ENCODE data around the gene CORO7.

The CORO7 gene

GRCh38 chr16:4385789-4386450, 30.5 kb downstream of the CORO7 start:
- no peak overlapping the region for H3K27ac ChIP-seq (replicated peaks; ENCODE audit: low read length)
- WGBS, 2 donors (ENCODE audit: extremely low coverage in 2 of 2, insufficient read length in 2 of 2, insufficient replicate concordance in 1 of 2): no CpG with 5 or more reads among the region's 11 CpGs
- no peak for DNase-seq (ENCODE audit: low spot score)

GRCh38 chr16:4385066-4385788, 31.2 kb downstream of the CORO7 start:
- Histone ChIP-seq H3K4ac (ENCODE audit: low read length) (peak overlapping the region; percentile 95), H2AFZ (ENCODE audit: low read length) (no peak overlapping the region), H2BK5ac (ENCODE audit: low read length) (peak overlapping the region; percentile 66), H3K9me3 (replicated peaks in 1 of 2; ENCODE audit: control insufficient read depth in 2 of 2, insufficient read depth in 1 of 2, low read depth in 1 of 2, low read length in 2 of 2) (no peaks in the 10 kb centered on the region), H2BK15ac (ENCODE audit: low read length) (peak overlapping the region; percentile 98), H3K27me3 (ENCODE audit: control insufficient read depth in 3 of 3, insufficient read depth in 3 of 3, low read depth in 1 of 3, low read length in 3 of 3) (no peaks in the 10 kb centered on the region), H3K27ac (replicated peaks; ENCODE audit: low read length) (no peak overlapping the region), H3K36me3 (replicated peaks in 1 of 2; ENCODE audit: control insufficient read depth in 2 of 2, insufficient read depth in 2 of 2, low read length in 2 of 2) (peaks cover 5 to 20% of the 10 kb centered on the region in 2 donors), H3K4me1 (ENCODE audit: control insufficient read depth in 2 of 2, insufficient read depth in 1 of 2, low read depth in 1 of 2, low read length in 2 of 2) (peaks cover 24 to 29% of the 10 kb centered on the region in 2 donors), H3K4me3 (ENCODE audit: low read length in 2 of 2) (no peak overlapping the region), H3K23ac (ENCODE audit: low read depth, low read length, poor library complexity) (peak overlapping the region; percentile 0), H3K18ac (ENCODE audit: low read length) (peak overlapping the region; percentile 38), H3K4me2 (ENCODE audit: insufficient read depth, low read length, poor library complexity, severe bottlenecking) (no peak overlapping the region), H2AK5ac (ENCODE audit: low read depth, low read length) (peak overlapping the region; percentile 41), H3K79me1 (ENCODE audit: low read depth, low read length) (peaks cover 14% of the 10 kb centered on the region), H4K8ac (ENCODE audit: low read depth, low read length) (no peak overlapping the region), H3K9ac (ENCODE audit: low read depth, low read length, poor library complexity) (peak overlapping the region; percentile 38), H3K14ac (ENCODE audit: low read length) (peak overlapping the region; percentile 38), H2BK120ac (ENCODE audit: low read depth, low read length) (peak overlapping the region; percentile 91), H2BK12ac (ENCODE audit: low read length) (peak overlapping the region; percentile 24), H4K91ac (ENCODE audit: low read depth, low read length, poor library complexity) (peak overlapping the region; percentile 68)
- no peak for DNase-seq (ENCODE audit: low spot score)
- no CpG with 5 or more reads among the region's 20 CpGs for whole genome bisulfite sequencing, 2 donors (ENCODE audit: extremely low coverage in 2 of 2, insufficient read length in 2 of 2, insufficient replicate concordance in 1 of 2)

More at GRCh38 chr16:4385789-4386450, 30.5 kb downstream of the CORO7 start:
- peak overlapping the region; percentile 91 for H2BK120ac ChIP-seq (ENCODE audit: low read depth, low read length)
- peak overlapping the region; percentile 98 for H2BK15ac ChIP-seq (ENCODE audit: low read length)
- peak overlapping the region; percentile 41 for H2AK5ac ChIP-seq (ENCODE audit: low read depth, low read length)
- H3K4me3 ChIP-seq (ENCODE audit: low read length in 2 of 2): no peak overlapping the region
- peak overlapping the region; percentile 66 for H2BK5ac ChIP-seq (ENCODE audit: low read length)
- peaks cover 14% of the 10 kb centered on the region for H3K79me1 ChIP-seq (ENCODE audit: low read depth, low read length)
- H3K36me3 ChIP-seq (replicated peaks in 1 of 2; ENCODE audit: control insufficient read depth in 2 of 2, insufficient read depth in 2 of 2, low read length in 2 of 2): peaks cover 5 to 20% of the 10 kb centered on the region in 2 donors
- H3K14ac ChIP-seq (ENCODE audit: low read length): peak overlapping the region; percentile 38
- H3K18ac ChIP-seq (ENCODE audit: low read length): peak overlapping the region; percentile 71
- H3K4me2 ChIP-seq (ENCODE audit: insufficient read depth, low read length, poor library complexity, severe bottlenecking): no peak overlapping the region
- no peaks in the 10 kb centered on the region for H3K9me3 ChIP-seq (replicated peaks in 1 of 2; ENCODE audit: control insufficient read depth in 2 of 2, insufficient read depth in 1 of 2, low read depth in 1 of 2, low read length in 2 of 2)
- no peak overlapping the region for H3K9ac ChIP-seq (ENCODE audit: low read depth, low read length, poor library complexity)
- H2BK12ac ChIP-seq (ENCODE audit: low read length): no peak overlapping the region
- no peak overlapping the region for H4K91ac ChIP-seq (ENCODE audit: low read depth, low read length, poor library complexity)
- no peaks in the 10 kb centered on the region for H3K27me3 ChIP-seq (ENCODE audit: control insufficient read depth in 3 of 3, insufficient read depth in 3 of 3, low read depth in 1 of 3, low read length in 3 of 3)
- peaks cover 29 to 31% of the 10 kb centered on the region in 2 donors for H3K4me1 ChIP-seq (ENCODE audit: control insufficient read depth in 2 of 2, insufficient read depth in 1 of 2, low read depth in 1 of 2, low read length in 2 of 2)
- no peak overlapping the region for H2AFZ ChIP-seq (ENCODE audit: low read length)
- no peak overlapping the region for H3K4ac ChIP-seq (ENCODE audit: low read length)
- H3K23ac ChIP-seq (ENCODE audit: low read depth, low read length, poor library complexity): peak overlapping the region; percentile 65
- H4K8ac ChIP-seq (ENCODE audit: low read depth, low read length): no peak overlapping the region

GRCh38 chr16:4384509-4384942, 31.9 kb downstream of the CORO7 start:
- peak overlapping the region; percentile 86 for H3K18ac ChIP-seq (ENCODE audit: low read length)
- H3K4me1 ChIP-seq (ENCODE audit: control insufficient read depth in 2 of 2, insufficient read depth in 1 of 2, low read depth in 1 of 2, low read length in 2 of 2): peaks cover 21 to 27% of the 10 kb centered on the region in 2 donors
- H2BK120ac ChIP-seq (ENCODE audit: low read depth, low read length): no peak overlapping the region
- DNase-seq (ENCODE audit: low spot score): no peak
- H3K14ac ChIP-seq (ENCODE audit: low read length): peak overlapping the region; percentile 31
- H2BK12ac ChIP-seq (ENCODE audit: low read length): no peak overlapping the region
- peak overlapping the region; percentile 41 for H2AK5ac ChIP-seq (ENCODE audit: low read depth, low read length)
- no peak overlapping the region for H3K4ac ChIP-seq (ENCODE audit: low read length)
- H2AFZ ChIP-seq (ENCODE audit: low read length): no peak overlapping the region
- H4K8ac ChIP-seq (ENCODE audit: low read depth, low read length): no peak overlapping the region
- no peak overlapping the region for H3K4me2 ChIP-seq (ENCODE audit: insufficient read depth, low read length, poor library complexity, severe bottlenecking)
- H3K9me3 ChIP-seq (replicated peaks in 1 of 2; ENCODE audit: control insufficient read depth in 2 of 2, insufficient read depth in 1 of 2, low read depth in 1 of 2, low read length in 2 of 2): no peaks in the 10 kb centered on the region
- H3K9ac ChIP-seq (ENCODE audit: low read depth, low read length, poor library complexity): no peak overlapping the region
- WGBS, 2 donors (ENCODE audit: extremely low coverage in 2 of 2, insufficient read length in 2 of 2, insufficient replicate concordance in 1 of 2): no CpG with 5 or more reads among the region's 20 CpGs
- H3K36me3 ChIP-seq (replicated peaks in 1 of 2; ENCODE audit: control insufficient read depth in 2 of 2, insufficient read depth in 2 of 2, low read length in 2 of 2): peaks cover 5 to 20% of the 10 kb centered on the region in 2 donors
- H3K27me3 ChIP-seq (ENCODE audit: control insufficient read depth in 3 of 3, insufficient read depth in 3 of 3, low read depth in 1 of 3, low read length in 3 of 3): no peaks in the 10 kb centered on the region
- H3K79me1 ChIP-seq (ENCODE audit: low read depth, low read length): peaks cover 14% of the 10 kb centered on the region
- no peak overlapping the region for H3K23ac ChIP-seq (ENCODE audit: low read depth, low read length, poor library complexity)
- no peak overlapping the region for H3K27ac ChIP-seq (replicated peaks; ENCODE audit: low read length)
- H2BK5ac ChIP-seq (ENCODE audit: low read length): no peak overlapping the region
- no peak overlapping the region for H3K4me3 ChIP-seq (ENCODE audit: low read length in 2 of 2)
- no peak overlapping the region for H4K91ac ChIP-seq (ENCODE audit: low read depth, low read length, poor library complexity)
- H2BK15ac ChIP-seq (ENCODE audit: low read length): no peak overlapping the region
